GM12864 (cell line): Measurements from ENCODE around the gene OR5B2.

Experiments used
- DNase-seq: peaks from one replicate; pipeline ENCODE4 v3.0.0-alpha.2; 2011; ENCODE audit warnings: low read depth
- H3K4me3 ChIP-seq: 2 replicates; pipeline ENCODE4 v1.5.1; 2011; ENCODE audit warnings: mild to moderate bottlenecking, low read depth, low read length, control low read depth
- CTCF ChIP-seq: IDR thresholded peaks from 2 replicates; pipeline ENCODE4 v1.5.1; 2011; ENCODE audit warnings: low read depth, mild to moderate bottlenecking, moderate library complexity, low read length, control low read depth, inconsistent platforms; ENCODE audit errors: missing control alignments

Gene OR5B2

GRCh38 chr11:58395581-58395980, 32.3 kb downstream of the OR5B2 start:
- DNase-seq, result no peak
- no peak overlapping the region for H3K4me3 ChIP-seq
- TF ChIP-seq CTCF, result no peak

DNA sequence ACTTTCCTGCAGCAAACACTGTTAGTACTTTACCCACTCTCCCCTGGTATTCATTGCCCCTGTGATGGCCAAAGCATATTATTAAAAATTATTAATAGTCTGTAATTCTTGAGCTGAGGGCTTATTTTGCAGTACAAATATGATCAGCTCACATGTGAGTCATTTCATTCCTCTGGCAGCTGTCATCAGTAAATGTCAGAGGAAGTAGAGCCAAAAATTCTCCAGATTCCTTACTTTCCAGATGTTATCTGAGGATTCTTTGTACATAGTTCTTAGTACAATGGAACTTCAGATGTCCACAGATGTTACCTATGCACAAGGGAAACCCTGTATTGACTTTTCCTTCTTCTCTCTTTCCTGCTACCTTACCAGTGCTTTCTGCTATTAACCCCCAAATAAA, 33.7 kb downstream of the OR5B2 start:
- H3K4me3 ChIP-seq, result no peak overlapping the region
- no peak for TF ChIP-seq CTCF
- no peak for DNase-seq

DNA sequence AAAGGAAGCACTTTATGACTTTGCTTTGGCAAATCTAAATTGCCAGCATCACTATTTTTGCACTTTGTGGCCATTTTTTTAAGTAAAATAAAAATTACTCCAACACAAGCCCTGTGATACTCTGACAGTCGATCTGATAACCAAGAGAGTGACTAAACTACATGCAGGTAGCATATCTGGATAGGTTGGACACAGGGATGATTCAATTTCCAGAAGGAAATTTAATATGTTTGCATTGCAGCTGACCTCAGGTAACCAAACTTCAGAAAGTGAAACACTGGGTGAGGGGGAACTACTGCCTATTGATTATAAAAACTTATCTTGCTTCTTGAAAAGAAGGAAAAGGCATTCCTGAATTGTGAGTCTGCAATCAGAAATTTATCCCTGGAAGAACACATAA, 35.2 kb downstream of the OR5B2 start:
- H3K4me3 ChIP-seq, result no peak overlapping the region
- DNase-seq, result no peak
- no peak for TF ChIP-seq CTCF

GRCh38 chr11:58391879-58392278, 36.0 kb downstream of the OR5B2 start:
- no peak for TF ChIP-seq CTCF
- DNase-seq, result no peak
- H3K4me3 ChIP-seq, result no peak overlapping the region

DNA sequence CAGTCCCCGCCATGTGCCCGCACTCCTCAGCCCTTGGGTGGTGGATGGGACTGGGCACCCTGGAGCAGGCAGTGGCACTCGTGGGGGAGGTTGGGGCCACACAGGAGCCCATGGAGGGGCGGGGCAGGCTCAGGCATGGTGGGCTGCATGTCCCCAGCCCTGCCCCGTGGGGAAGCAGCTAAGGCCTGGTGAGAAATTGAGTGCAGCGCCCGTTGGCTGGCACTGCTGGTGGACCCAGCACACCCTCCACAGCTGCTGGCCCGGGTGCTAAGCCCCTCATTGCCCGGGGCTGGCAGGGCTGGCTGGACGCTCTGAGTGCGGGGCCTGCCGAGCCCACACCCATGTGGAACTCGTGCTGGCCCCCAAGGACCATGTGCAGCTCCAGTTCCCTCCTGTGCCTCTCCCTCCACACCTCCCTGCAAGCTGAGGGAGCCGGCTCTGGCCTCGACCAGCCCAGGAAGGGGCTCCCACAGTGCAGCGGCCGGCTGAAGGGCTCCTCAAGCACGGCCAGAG, 37.3 kb downstream of the OR5B2 start:
- no peak for DNase-seq
- H3K4me3 ChIP-seq, result no peak overlapping the region
- TF ChIP-seq CTCF, result no peak
